Fibroblast of the aortic adventitia (primary cell): ENCODE data around the gene PRM3. TPM values are rescaled to one million over a fixed set of nuclear protein-coding genes. Genes with fewer than 3 reads are reported as not detected.
"Not testable (repeated sequence)": the region's sequence is repeated elsewhere in the genome, so short reads cannot be mapped to it uniquely, and the experiment has no call there.

ENCODE experiments used
- DNase-seq: peaks from one replicate; pipeline ENCODE4 v3.0.0-alpha.2; 2010; ENCODE audit warnings: low read depth
- H3K4me3 ChIP-seq: 2 replicates; pipeline ENCODE4 v1.5.1; 2011; ENCODE audit warnings: low read depth, mild to moderate bottlenecking, control low read depth, low read length, moderate library complexity
- CTCF ChIP-seq: IDR thresholded peaks from 2 replicates; pipeline ENCODE4 v1.5.1; 2011; ENCODE audit warnings: mild to moderate bottlenecking, low read length, control low read depth, inconsistent platforms; ENCODE audit not compliant: insufficient read depth
- total RNA-seq: library from RNA; depleted of rRNA; stranded (reverse); fragments of >200 nt; gene quantifications from 2 replicates; pipeline ENCODE4 v1.2.3, GENCODE V29; 2012; ENCODE audit warnings: low replicate concordance

Gene PRM3
- total RNA-seq, 1 donor: not detected

GRCh38 chr16:11303405-11304138 is 30.1 kb upstream of the PRM3 start:
- DNase-seq: peak; percentile 53
- no peak overlapping the region for H3K4me3 ChIP-seq
- TF ChIP-seq CTCF: no peak

- DNase-seq: no peak
- no peak for TF ChIP-seq CTCF
Measured at GRCh38 chr16:11302977-11303376, 29.5 kb upstream of the PRM3 start.

GRCh38 chr16:11301645-11302501 is 28.4 kb upstream of the PRM3 start:
- TF ChIP-seq CTCF: no peak
- no peak overlapping the region for H3K4me3 ChIP-seq
- peak; percentile 33 for DNase-seq

More at GRCh38 chr16:11302977-11303376, 29.5 kb upstream of the PRM3 start:
- no peak overlapping the region for H3K4me3 ChIP-seq

- DNase-seq: no peak
- H3K4me3 ChIP-seq: no peak overlapping the region
- TF ChIP-seq CTCF: no peak
Measured at GRCh38 chr16:11300560-11300892, 27.1 kb upstream of the PRM3 start.

GRCh38 chr16:11299865-11300559 is 26.6 kb upstream of the PRM3 start:
- no peak for DNase-seq
- no peak overlapping the region for H3K4me3 ChIP-seq
- no peak for TF ChIP-seq CTCF

- DNase-seq, H3K4me3 ChIP-seq: not testable (repeated sequence)
Measured at GRCh38 chr16:11298950-11299547, 25.6 kb upstream of the PRM3 start.
